Measurements from ENCODE around the gene CHST9.

CHST9 gene

DNA sequence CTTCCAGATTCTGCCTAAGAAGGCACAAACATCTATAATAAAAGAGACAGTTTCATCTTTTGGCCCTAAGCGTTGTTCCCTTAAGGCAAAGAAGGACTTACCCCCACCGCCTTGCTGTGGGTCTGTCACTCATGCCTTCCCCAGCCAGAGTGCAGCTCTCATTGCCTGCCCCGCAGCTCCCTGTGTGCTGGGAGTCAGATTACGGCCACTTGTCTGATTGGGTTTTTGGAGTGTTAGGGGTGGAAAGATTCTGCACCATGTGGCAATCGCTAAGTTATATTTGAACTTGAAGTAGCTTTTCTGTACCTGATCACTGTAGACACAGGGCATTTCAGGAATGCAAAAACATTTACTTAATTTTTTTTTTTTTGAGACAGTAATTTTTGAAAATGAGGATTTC is 319.6 kb downstream of the CHST9 start, which contains the start of gene AQP4:
TSS of gene AQP4 (minus strand) at position 151 of the 400 bp plus-strand sequence. CDS start at position 133, 18 bp downstream.
- TF ChIP-seq, protein P1, sequence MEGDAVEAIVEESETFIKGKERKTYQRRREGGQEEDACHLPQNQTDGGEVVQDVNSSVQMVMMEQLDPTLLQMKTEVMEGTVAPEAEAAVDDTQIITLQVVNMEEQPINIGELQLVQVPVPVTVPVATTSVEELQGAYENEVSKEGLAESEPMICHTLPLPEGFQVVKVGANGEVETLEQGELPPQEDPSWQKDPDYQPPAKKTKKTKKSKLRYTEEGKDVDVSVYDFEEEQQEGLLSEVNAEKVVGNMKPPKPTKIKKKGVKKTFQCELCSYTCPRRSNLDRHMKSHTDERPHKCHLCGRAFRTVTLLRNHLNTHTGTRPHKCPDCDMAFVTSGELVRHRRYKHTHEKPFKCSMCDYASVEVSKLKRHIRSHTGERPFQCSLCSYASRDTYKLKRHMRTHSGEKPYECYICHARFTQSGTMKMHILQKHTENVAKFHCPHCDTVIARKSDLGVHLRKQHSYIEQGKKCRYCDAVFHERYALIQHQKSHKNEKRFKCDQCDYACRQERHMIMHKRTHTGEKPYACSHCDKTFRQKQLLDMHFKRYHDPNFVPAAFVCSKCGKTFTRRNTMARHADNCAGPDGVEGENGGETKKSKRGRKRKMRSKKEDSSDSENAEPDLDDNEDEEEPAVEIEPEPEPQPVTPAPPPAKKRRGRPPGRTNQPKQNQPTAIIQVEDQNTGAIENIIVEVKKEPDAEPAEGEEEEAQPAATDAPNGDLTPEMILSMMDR (IDR thresholded peaks at IDR 0.05; ENCODE audit: insufficient read depth, low read depth, low read length, missing control alignments): no peak
- no peak for DNase-seq (ENCODE audit: low read depth)
- no peak within 1 kb of the TSS for H3K4me3 ChIP-seq (ENCODE audit: low read depth, low read length)

DNA sequence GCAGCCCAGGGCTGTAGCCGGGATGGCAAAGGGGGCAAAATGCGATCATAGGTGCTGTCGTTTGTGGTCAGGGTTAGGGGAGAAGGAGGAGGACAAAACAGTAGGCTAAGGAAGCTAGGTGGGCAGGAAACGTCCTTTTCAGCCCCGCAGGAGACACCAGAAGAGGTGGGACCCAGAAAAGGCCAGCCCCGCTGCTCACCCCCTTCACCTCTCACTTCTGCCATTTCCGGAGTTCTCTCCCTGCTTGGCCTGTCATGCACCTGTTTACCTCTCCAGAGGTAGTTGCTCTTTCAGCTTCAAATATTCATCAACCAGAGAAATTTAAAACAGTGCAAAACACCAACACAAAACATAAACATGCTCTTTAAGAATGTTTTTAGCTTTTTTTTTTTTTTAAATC is 320.4 kb downstream of the CHST9 start:
- H3K4me3 ChIP-seq (ENCODE audit: low read depth, low read length): no peak overlapping the region
- TF ChIP-seq, protein P1 (IDR thresholded peaks at IDR 0.05; ENCODE audit: insufficient read depth, low read depth, low read length, missing control alignments): no peak
- DNase-seq (ENCODE audit: low read depth): peak; percentile 27

DNA sequence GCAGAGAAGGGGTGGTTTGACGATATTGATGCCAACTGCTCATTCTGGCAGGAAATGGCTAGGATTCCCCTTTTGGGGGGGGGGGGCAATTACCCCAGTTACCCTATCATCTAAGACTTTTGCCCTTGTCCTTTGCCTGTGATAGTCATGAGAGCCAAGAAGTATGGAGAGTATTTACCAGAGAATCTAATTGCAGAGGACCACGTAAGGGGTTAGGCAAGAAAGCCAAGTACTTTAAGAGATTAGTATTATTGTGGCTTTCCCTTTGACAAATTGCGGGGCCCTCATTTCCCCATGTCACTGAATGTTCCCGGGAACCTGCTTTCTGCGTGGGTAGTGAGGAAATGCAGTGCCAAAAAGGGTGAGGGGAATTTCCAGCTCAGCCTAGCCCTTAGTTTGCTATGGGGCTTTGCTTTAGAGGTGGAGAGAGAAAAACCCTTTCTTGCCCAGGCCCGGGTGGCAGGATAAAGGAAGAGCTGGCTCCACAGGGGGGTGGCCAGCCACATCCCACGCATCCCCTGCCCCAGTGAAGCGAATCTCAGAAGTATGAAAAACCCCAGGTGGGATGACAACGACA is 321.1 kb downstream of the CHST9 start:
- no peak for DNase-seq (ENCODE audit: low read depth)
- H3K4me3 ChIP-seq (ENCODE audit: low read depth, low read length): no peak overlapping the region
- TF ChIP-seq, protein P1 (IDR thresholded peaks at IDR 0.05; ENCODE audit: insufficient read depth, low read depth, low read length, missing control alignments): no peak

DNA sequence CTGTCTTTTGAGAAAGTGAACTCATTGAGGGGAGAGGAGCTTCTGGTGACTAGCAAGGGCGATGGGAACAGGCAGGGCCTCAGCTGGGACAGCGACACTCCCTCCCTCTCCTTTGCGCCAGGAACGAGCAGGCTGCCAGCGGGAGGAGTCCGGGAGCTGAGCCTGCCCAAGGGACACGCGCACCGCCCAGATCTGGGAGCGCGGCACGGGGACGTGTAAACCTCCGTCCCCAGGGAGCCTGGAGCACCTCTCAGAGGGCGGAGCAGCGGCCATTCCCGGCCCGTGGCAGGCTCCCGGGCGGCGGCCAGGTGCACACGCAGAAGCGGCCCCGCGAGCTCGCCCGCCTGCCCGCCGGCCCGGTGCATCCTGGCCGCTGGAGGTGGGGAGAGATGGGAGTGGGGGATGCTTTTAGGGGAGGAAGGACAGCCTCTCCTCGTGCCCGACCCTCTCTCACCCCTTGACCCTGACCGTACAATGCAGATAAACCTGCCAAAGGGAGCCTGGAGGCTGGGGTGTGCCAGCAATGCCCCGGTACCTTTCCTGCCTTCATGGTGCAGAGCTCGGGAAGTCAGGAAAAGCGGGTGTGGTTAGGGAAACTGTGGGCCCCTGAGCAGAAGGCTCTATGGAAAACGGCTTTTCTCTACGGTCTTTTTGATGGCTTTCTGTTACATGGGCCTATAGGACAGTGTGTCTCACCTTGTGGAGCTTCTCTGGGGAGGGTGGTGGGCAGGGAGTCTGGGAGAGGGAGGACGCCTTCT is 321.8 kb downstream of the CHST9 start:
- no peak for DNase-seq (ENCODE audit: low read depth)
- H3K4me3 ChIP-seq (ENCODE audit: low read depth, low read length): no peak overlapping the region
- TF ChIP-seq, protein P1 (IDR thresholded peaks at IDR 0.05; ENCODE audit: insufficient read depth, low read depth, low read length, missing control alignments): no peak

DNA sequence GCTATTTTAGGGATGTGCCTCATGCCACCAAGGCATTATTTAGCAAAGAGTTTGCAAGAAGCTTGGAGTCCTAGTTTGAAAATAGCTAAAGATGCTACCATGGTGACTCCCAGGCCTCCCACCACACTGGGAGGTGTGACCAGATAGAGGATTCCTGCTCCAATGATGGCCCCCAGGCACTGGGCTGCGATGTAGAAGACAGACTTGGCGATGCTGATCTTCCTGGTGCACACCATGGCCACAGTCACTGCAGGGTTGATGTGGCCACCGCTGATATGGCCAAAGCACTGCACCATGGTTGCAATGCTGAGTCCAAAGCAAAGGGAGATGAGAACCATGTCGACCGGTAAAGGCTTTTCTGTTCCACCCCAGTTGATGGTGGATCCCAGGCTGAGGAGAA is 323.0 kb downstream of the CHST9 start:
- DNase-seq (ENCODE audit: low read depth): no peak
- H3K4me3 ChIP-seq (ENCODE audit: low read depth, low read length): no peak overlapping the region
- TF ChIP-seq, protein P1 (IDR thresholded peaks at IDR 0.05; ENCODE audit: insufficient read depth, low read depth, low read length, missing control alignments): no peak

Data from GM12865 (cell line).